PFSK-1 (cell line): Measurements from ENCODE around the gene CXCL12.

Experiments used
- FOXP2 ChIP-seq: optimal IDR thresholded peaks from 2 replicates; pipeline ENCODE3; 2011; ENCODE audit warnings: borderline replicate concordance, control low read depth, inconsistent platforms; ENCODE audit not compliant: insufficient read depth; ENCODE audit errors: extremely low read length, extremely low read depth
- POLR2AphosphoS5 ChIP-seq: IDR thresholded peaks from 2 replicates; pipeline ENCODE4 v1.6.1; 2012; ENCODE audit warnings: low read depth, mild to moderate bottlenecking, control low read depth, low read length, moderate library complexity
- REST ChIP-seq, 2 experiments: IDR thresholded peaks; 2 replicates each; pipeline versions ENCODE4 v1.6.1 to v1.8.0; 2011 to 2012; ENCODE audit warnings: low read depth in 2 of 2, low read length in 2 of 2, control low read depth in 1 of 2, inconsistent platforms in 1 of 2, mild to moderate bottlenecking in 1 of 2, moderate library complexity in 1 of 2; ENCODE audit not compliant: insufficient read depth in 1 of 2
- SIN3A ChIP-seq: IDR thresholded peaks from 2 replicates; pipeline ENCODE4 v1.6.1; 2012; ENCODE audit warnings: mild to moderate bottlenecking, low read length, moderate library complexity, borderline replicate concordance; ENCODE audit not compliant: insufficient read depth
- TAF1 ChIP-seq: IDR thresholded peaks from 2 replicates; pipeline ENCODE4 v1.6.1; 2012; ENCODE audit warnings: low read length, control low read depth, borderline replicate concordance; ENCODE audit not compliant: insufficient read depth

The CXCL12 gene

GRCh38 chr10:44425466-44425865, 40.6 kb upstream of the CXCL12 start:
- TF ChIP-seq REST (IDR thresholded peaks at IDR 0.05; ENCODE audit: insufficient read depth in 1 of 2, low read depth in 2 of 2, low read length in 2 of 2) (no peak), POLR2AphosphoS5 (no peak), SIN3A (no peak), FOXP2 (no peak), TAF1 (no peak)

- no peak for TF ChIP-seq FOXP2
Measured at GRCh38 chr10:44424957-44425356, 40.1 kb upstream of the CXCL12 start.

- TF ChIP-seq FOXP2, result no peak
- TF ChIP-seq TAF1, result no peak
- TF ChIP-seq REST (IDR thresholded peaks at IDR 0.05; ENCODE audit: insufficient read depth in 1 of 2, low read depth in 2 of 2, low read length in 2 of 2), result no peak
Measured at GRCh38 chr10:44424298-44424697, 39.4 kb upstream of the CXCL12 start.

- TF ChIP-seq FOXP2 (no peak), REST (IDR thresholded peaks at IDR 0.05; ENCODE audit: insufficient read depth in 1 of 2, low read depth in 2 of 2, low read length in 2 of 2) (no peak), SIN3A (no peak), TAF1 (no peak), POLR2AphosphoS5 (no peak)
Measured at GRCh38 chr10:44422570-44423101, 37.7 kb upstream of the CXCL12 start.

- no peak for TF ChIP-seq SIN3A
- TF ChIP-seq REST (IDR thresholded peaks at IDR 0.05; ENCODE audit: insufficient read depth in 1 of 2, low read depth in 2 of 2, low read length in 2 of 2), result no peak
- no peak for TF ChIP-seq FOXP2
- no peak for TF ChIP-seq TAF1
- TF ChIP-seq POLR2AphosphoS5, result no peak
Measured at GRCh38 chr10:44422153-44422552, 37.3 kb upstream of the CXCL12 start.
